NCI-H1436 (cell line): ENCODE results near the gene TFAP2D.
A peak's percentile ranks its signal among the peaks of the same experiment; 100 is the strongest.

Experiments
- DNase-seq: peaks from one replicate; lab custom pipeline; 2025; lab: John Stamatoyannopoulos, UW

TFAP2D gene

GRCh38 chr6:50720623-50721022 lies 7.3 kb downstream of the TFAP2D start:
- no peak for DNase-seq

GRCh38 chr6:50721978-50722377 lies 8.7 kb downstream of the TFAP2D start:
- no peak for DNase-seq

GRCh38 chr6:50722829-50723554 lies 9.7 kb downstream of the TFAP2D start:
- no peak for DNase-seq

- peak; percentile 18 for DNase-seq
These were observed 11.2 kb downstream of the TFAP2D start for GRCh38 chr6:50724381-50725124.

- DNase-seq, result no peak
These were observed 21.2 kb downstream of the TFAP2D start for GRCh38 chr6:50734488-50734887.

- DNase-seq, result no peak
These were observed 28.8 kb downstream of the TFAP2D start for GRCh38 chr6:50742161-50742560.

GRCh38 chr6:50744976-50745375 lies 31.6 kb downstream of the TFAP2D start:
- DNase-seq, result no peak

- no peak for DNase-seq
These were observed 49.5 kb downstream of the TFAP2D start for GRCh38 chr6:50762798-50763197.

GRCh38 chr6:50778696-50779095 lies 65.4 kb downstream of the TFAP2D start:
- no peak for DNase-seq

- no peak for DNase-seq
These were observed 67.1 kb downstream of the TFAP2D start for GRCh38 chr6:50780382-50780781.

- no peak for DNase-seq
These were observed 72.6 kb downstream of the TFAP2D start for GRCh38 chr6:50785921-50786320.

GRCh38 chr6:50791900-50792508 lies 78.7 kb downstream of the TFAP2D start:
- peak; percentile 49 for DNase-seq

GRCh38 chr6:50792771-50793170 lies 79.4 kb downstream of the TFAP2D start:
- DNase-seq, result no peak

GRCh38 chr6:50795574-50795973 lies 82.2 kb downstream of the TFAP2D start:
- DNase-seq, result no peak

- DNase-seq, result no peak
These were observed 91.0 kb downstream of the TFAP2D start for GRCh38 chr6:50804283-50804682.

GRCh38 chr6:50807035-50807434 lies 93.7 kb downstream of the TFAP2D start:
- no peak for DNase-seq

- DNase-seq, result no peak
These were observed 102.2 kb downstream of the TFAP2D start for GRCh38 chr6:50815436-50816114.

- DNase-seq, result peak; percentile 82
These were observed 102.9 kb downstream of the TFAP2D start for GRCh38 chr6:50816115-50816675.

GRCh38 chr6:50816947-50817645 lies 103.8 kb downstream of the TFAP2D start:
- DNase-seq, result no peak

- no peak for DNase-seq
These were observed 104.3 kb downstream of the TFAP2D start for GRCh38 chr6:50817646-50817950.

- DNase-seq, result no peak
These were observed 104.7 kb downstream of the TFAP2D start for GRCh38 chr6:50818020-50818419.

GRCh38 chr6:50818673-50819072 lies 105.3 kb downstream of the TFAP2D start, which contains the start of gene TFAP2B:
TSS of gene TFAP2B (plus strand) at chr6:50818871. CDS start at chr6:50818892, 21 bp downstream.
- no peak for DNase-seq
